ENCODE data around the gene ZXDC.

- TF ChIP-seq POLR2AphosphoS5 (IDR thresholded peaks at IDR 0.05; ENCODE audit: low read depth) (no peak), GABPA (IDR thresholded peaks at IDR 0.05; ENCODE audit: low read depth) (no peak)
Observed at GRCh38 chr3:126433105-126433430, 42.6 kb downstream of the ZXDC start.
